Daoy (cell line): ENCODE results near the gene TNNI3. TPM values are rescaled to one million over a fixed set of nuclear protein-coding genes. Genes with fewer than 3 reads are reported as not detected.

ENCODE experiments used
- DNase-seq: peaks from one replicate; pipeline ENCODE4 v3.0.0-alpha.2; 2015; ENCODE audit warnings: low read depth
- total RNA-seq: library from RNA; depleted of rRNA; stranded (reverse); fragments of >200 nt; shearing (Covaris generic); gene quantifications from 2 replicates; pipeline ENCODE4 v1.2.3, GENCODE V29; 2014

TNNI3 gene
- total RNA-seq, 1 experiment from 2014 or later: 0.80 TPM

- no peak for DNase-seq
Observed at GRCh38 chr19:55147545-55148251, 9.8 kb downstream of the TNNI3 start.

DNA sequence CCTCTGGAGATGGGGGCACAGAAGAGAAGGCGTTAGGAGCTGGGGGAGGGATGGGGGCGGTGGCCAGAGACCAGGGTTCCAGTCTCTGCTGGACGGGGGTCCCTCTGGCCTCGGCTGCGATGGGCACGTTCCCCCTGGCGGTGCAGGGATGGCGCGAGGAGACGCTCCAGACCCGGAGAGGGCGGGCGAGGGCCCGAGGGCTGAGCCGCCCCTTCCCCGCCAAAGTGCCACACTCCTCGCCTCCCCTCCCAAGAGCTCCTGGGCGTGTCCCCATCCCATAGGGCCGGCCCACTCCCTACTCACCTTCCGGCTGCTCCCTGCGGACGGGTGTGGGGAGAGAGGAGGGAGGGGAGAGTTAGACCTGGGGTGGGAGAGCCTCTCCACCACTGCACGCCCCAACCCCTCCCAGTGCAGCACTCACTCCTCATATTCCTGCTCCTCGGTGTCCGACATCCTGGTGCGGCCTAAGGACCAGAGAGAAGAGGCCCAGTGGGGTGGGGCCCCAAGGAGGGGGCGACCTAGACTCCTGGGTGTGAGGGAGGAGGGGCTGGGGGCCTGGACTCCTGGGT is 10.7 kb downstream of the TNNI3 start:
- DNase-seq: peak; percentile 79

- DNase-seq: peak; percentile 68
Observed at GRCh38 chr19:55146078-55146704, 11.3 kb downstream of the TNNI3 start.

GRCh38 chr19:55145232-55145631 is 12.3 kb downstream of the TNNI3 start:
- DNase-seq: no peak

DNA sequence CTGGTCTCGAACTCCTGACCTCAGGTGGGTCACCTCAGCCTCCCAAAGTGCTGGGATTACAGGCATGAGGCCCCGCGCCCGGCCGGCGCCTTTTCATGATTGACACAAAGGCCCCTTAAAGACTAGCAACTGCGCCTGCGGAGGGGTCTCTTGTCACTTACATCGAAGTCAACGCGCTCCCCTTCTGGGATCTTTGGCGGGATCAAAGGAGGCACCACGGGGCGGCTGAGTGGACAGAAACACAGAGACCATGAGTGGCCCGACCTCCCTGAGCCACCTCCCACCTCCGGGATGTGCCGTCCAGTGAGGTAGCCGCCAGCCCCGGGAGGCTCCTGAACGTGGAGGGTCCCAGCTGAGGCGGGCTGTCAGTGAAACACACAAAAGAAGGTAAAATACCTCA is 15.8 kb downstream of the TNNI3 start:
- no peak for DNase-seq

- DNase-seq: no peak
Observed at GRCh38 chr19:55137915-55138314, 19.6 kb downstream of the TNNI3 start.

DNA sequence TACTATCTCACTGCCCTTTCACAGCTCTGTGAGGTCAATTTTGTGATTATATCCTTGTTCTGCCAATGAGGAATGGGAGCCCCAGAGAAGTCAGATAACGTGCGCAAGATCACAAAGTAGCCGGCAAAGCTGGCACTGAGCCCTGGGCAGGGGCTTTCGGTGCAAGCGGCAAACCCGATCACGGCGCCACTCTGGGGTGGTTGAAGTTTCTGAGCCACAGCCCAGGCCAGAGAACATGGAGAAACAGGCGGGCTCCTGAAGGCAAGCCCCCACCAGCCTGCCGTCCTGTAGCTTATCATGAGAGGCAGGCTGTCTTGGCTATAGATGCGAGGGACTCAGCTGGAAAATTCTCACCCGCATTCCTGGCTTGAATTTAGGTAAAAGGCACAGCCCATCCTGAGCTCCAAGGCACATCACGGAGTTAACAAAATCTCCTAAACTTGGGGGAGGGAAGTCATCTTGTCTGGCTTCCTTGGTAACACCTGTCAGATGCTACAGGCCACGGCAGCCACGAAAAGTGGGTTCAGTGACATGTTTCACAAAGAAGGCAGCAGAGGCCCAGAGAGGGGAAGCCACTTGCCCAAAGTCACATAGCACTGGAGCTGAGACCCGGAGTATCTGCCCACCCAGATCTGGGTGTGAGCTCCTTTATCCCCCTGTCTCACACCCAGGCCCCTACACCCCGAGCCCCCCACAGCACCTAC is 21.0 kb downstream of the TNNI3 start:
- DNase-seq: no peak

DNA sequence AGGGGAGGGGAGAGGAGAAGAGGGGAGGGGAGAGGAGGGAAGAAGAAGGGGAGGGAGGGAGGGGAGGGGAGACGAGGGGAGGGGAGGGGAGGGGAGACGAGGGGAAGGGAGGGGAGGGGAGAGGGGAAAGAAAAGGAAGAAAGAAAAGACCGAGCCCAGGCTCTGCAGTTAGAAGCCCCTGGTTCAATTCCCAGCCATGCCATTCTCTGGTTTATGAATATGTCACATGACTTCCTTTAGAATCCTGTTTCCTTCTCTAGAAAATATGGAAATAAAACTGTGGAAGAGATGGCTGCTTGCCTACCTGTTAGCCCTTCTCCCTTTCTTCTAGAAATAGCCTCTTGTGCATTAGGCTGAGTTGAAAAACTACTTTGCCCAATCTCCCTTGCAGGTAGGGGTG is 22.8 kb downstream of the TNNI3 start:
- no peak for DNase-seq

GRCh38 chr19:55133639-55134444 is 23.7 kb downstream of the TNNI3 start:
- no peak for DNase-seq

GRCh38 chr19:55132453-55133129 is 24.9 kb downstream of the TNNI3 start:
- DNase-seq: peak; percentile 57

DNA sequence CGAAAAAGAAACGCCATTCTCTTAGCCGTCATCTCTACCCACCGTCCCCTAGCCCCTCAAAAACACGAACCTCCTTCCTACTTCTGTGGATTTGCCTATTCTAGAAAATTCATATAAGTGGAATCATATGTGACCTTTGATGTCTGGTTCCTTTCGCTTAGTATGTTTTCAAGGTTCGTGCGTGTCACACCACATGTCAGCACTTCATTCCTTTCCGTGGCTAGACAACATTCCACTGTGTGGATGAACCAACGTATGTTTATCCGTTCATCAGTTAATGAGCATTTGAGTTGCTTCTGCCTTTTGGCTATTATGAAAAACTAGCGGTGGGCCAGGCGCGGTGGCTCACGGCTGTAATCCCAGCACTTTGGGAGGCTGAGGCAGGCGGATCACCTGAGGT is 26.1 kb downstream of the TNNI3 start:
- no peak for DNase-seq

GRCh38 chr19:55119053-55119452 is 38.5 kb downstream of the TNNI3 start:
- no peak for DNase-seq

DNA sequence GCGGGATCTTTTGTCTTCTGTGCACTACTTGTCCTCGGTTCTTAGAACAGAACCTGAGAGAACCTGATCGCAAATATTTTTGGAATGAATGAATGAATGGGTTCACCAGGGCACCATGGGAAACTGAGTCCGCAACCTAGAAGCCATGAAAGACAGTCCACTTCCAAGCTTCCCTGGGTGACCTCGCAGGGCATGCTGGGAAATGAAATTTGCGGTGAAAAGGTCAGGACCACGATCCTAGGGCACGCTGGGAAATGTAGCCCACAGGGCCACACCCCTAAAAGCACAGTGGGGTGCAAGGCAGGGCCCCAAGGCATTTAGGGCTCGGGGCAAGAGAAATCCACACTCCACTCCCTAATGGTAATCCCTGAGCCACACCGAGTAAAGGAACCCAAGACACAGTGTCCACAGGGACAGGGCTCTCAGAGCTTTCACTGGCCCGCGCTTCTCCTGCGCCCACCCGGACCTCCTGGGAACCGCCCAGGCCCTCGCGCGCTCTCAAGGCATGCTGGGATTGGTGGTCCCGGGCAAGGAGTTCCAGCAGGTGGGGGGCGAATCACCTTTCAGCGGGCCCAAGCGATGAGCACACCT is 39.0 kb downstream of the TNNI3 start:
- no peak for DNase-seq

- peak; percentile 99 for DNase-seq
Observed at GRCh38 chr19:55117663-55118391, 39.7 kb downstream of the TNNI3 start.

DNA sequence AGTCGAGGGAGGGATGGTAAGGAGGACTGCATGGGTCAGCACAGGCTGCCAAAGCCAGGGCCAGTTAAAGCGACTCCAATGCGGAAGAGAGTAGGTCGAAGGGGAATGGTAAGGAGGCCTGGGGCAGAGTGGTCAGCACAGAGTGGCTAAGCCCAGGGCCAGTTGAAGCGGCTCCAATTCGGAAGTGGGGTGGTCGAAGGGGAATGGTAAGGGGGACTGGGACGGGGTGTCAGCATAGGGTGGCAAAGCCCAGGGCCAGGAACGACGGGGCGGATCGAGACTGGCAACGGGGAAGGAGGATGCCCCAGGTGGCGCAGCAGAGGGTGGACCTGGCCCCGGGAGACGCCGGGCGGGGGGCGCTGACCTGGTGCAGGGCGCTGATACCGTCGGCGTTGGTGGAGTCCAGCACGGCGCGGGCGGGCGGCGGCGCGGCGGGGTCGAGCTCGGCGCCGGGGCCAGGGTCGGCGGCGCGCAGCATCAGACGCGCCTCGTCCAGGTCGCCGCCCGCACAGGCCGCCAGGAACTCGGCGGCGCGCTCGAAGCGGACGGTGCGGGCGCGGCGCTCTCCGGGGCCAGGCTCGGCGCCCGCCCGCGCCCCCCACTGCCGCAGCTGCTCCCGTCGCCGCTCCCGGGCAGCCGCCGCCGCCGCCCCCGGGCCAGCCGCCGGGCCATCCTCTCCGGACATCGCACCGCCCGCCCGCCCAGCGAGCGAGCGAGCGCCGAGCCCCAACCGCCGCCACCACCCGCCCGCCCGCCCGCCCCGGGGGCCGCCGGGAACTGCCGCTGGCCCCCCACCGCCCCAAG is 40.5 kb downstream of the TNNI3 start, which contains the start of gene PPP1R12C:
TSS of gene PPP1R12C (minus strand) at position 779 of the 804 bp plus-strand sequence. CDS start at position 685, 94 bp downstream.
- peak; percentile 32 for DNase-seq

DNA sequence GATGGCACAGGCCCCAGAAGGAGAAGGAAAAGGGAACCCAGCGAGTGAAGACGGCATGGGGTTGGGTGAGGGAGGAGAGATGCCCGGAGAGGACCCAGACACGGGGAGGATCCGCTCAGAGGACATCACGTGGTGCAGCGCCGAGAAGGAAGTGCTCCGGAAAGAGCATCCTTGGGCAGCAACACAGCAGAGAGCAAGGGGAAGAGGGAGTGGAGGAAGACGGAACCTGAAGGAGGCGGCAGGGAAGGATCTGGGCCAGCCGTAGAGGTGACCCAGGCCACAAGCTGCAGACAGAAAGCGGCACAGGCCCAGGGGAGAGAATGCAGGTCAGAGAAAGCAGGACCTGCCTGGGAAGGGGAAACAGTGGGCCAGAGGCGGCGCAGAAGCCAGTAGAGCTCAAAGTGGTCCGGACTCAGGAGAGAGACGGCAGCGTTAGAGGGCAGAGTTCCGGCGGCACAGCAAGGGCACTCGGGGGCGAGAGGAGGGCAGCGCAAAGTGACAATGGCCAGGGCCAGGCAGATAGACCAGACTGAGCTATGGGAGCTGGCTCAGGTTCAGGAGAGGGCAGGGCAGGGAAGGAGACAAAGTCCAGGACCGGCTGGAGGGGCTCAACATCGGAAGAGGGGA is 41.2 kb downstream of the TNNI3 start:
- peak; percentile 66 for DNase-seq

DNA sequence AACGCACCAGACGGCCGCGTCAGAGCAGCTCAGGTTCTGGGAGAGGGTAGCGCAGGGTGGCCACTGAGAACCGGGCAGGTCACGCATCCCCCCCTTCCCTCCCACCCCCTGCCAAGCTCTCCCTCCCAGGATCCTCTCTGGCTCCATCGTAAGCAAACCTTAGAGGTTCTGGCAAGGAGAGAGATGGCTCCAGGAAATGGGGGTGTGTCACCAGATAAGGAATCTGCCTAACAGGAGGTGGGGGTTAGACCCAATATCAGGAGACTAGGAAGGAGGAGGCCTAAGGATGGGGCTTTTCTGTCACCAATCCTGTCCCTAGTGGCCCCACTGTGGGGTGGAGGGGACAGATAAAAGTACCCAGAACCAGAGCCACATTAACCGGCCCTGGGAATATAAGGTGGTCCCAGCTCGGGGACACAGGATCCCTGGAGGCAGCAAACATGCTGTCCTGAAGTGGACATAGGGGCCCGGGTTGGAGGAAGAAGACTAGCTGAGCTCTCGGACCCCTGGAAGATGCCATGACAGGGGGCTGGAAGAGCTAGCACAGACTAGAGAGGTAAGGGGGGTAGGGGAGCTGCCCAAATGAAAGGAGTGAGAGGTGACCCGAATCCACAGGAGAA is 42.0 kb downstream of the TNNI3 start:
- DNase-seq: peak; percentile 40

GRCh38 chr19:55114566-55115145 is 42.9 kb downstream of the TNNI3 start:
- no peak for DNase-seq
